Stimulated activated CD8-positive, alpha-beta memory T cell treated with anti-CD3 and anti-CD28 coated beads, Interleukin-2, amount 100 ng/mL, for 48 hours (primary cell): ENCODE measurements around the gene CACNA2D3.

ENCODE experiments used
- DNase-seq, 2 donors: peaks; one replicate each; pipeline ENCODE4 v3.0.0-alpha.2; 2020; ENCODE audit warnings: low read depth in 2 of 2

CACNA2D3 gene

GRCh38 chr3:54800478-54800877 lies 678.1 kb downstream of the CACNA2D3 start:
- DNase-seq, result no peak

- DNase-seq, result no peak
These were observed 679.6 kb downstream of the CACNA2D3 start for GRCh38 chr3:54801977-54802376.

- no peak for DNase-seq
These were observed 688.0 kb downstream of the CACNA2D3 start for GRCh38 chr3:54810401-54810800.

GRCh38 chr3:54814224-54814623 lies 691.9 kb downstream of the CACNA2D3 start:
- DNase-seq, result no peak

- no peak for DNase-seq
These were observed 695.3 kb downstream of the CACNA2D3 start for GRCh38 chr3:54817628-54818027.

GRCh38 chr3:54818486-54818885 lies 696.1 kb downstream of the CACNA2D3 start:
- no peak for DNase-seq

GRCh38 chr3:54818942-54819341 lies 696.6 kb downstream of the CACNA2D3 start:
- no peak for DNase-seq

- DNase-seq, result no peak
These were observed 697.6 kb downstream of the CACNA2D3 start for GRCh38 chr3:54819946-54820345.

GRCh38 chr3:54822206-54822605 lies 699.9 kb downstream of the CACNA2D3 start:
- DNase-seq, result no peak

- no peak for DNase-seq
These were observed 703.9 kb downstream of the CACNA2D3 start for GRCh38 chr3:54826251-54826691.

GRCh38 chr3:54827056-54827687 lies 704.8 kb downstream of the CACNA2D3 start:
- DNase-seq, result no peak

GRCh38 chr3:54827776-54828175 lies 705.4 kb downstream of the CACNA2D3 start:
- no peak for DNase-seq

GRCh38 chr3:54830658-54831057 lies 708.3 kb downstream of the CACNA2D3 start:
- no peak for DNase-seq

- DNase-seq, result no peak
These were observed 708.8 kb downstream of the CACNA2D3 start for GRCh38 chr3:54831112-54831511.

- no peak for DNase-seq
These were observed 710.5 kb downstream of the CACNA2D3 start for GRCh38 chr3:54832876-54833275.

- no peak for DNase-seq
These were observed 713.3 kb downstream of the CACNA2D3 start for GRCh38 chr3:54835701-54836100.

- DNase-seq, result no peak
These were observed 714.5 kb downstream of the CACNA2D3 start for GRCh38 chr3:54836871-54837270.

- DNase-seq, result no peak
These were observed 715.6 kb downstream of the CACNA2D3 start for GRCh38 chr3:54837964-54838363.

- no peak for DNase-seq
These were observed 719.1 kb downstream of the CACNA2D3 start for GRCh38 chr3:54841471-54841870.

- DNase-seq, result no peak
These were observed 721.0 kb downstream of the CACNA2D3 start for GRCh38 chr3:54843352-54843751.

GRCh38 chr3:54844211-54844610 lies 721.9 kb downstream of the CACNA2D3 start:
- DNase-seq, result no peak

- no peak for DNase-seq
These were observed 722.7 kb downstream of the CACNA2D3 start for GRCh38 chr3:54845011-54845410.

GRCh38 chr3:54845551-54845950 lies 723.2 kb downstream of the CACNA2D3 start:
- no peak for DNase-seq

- no peak for DNase-seq
These were observed 723.8 kb downstream of the CACNA2D3 start for GRCh38 chr3:54846119-54846518.
